ENCODE measurements around the gene AGTR1. TPM values are rescaled to one million over a fixed set of nuclear protein-coding genes. Genes with fewer than 3 reads are reported as not detected.

AGTR1 gene
- total and polyA plus RNA-seq, 4 donors, result 2.9 to 17.9 (median 3.7) TPM

DNA sequence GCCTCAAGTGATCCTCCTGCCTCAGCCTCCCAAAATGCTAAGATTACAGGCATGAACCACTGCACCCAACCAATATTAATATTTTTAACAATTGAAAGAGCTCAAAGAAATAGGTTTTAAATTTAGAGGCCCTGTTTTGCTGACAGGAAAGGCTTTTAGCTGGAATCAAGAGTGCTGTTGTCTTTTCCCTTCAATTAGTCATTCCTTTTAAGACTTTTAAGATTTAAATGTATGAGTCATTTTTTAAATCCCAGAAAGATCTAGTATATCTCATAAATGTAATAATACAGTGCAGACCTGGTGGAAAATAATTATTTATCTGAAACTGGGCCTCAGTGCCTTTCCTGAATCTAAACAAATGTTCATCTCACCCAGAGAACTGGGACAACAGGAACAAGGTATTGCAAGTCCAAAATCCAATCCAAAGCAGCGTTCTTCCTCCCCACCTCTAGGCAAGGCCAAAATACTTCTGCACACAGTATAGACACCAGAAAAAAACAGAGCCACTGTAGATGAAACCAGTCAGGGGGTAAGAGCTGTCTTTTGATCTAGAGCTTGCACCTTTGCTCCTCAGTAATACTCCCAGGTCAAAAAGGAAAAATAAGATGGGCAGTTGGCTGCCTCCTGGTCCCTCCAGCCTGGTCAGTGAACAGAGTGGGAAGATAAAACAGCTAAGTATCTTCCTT lies 14.4 kb downstream of the AGTR1 start:
- DNase-seq (no peak), ATAC-seq (ENCODE audit: insufficient read depth, low FRiP score) (no peak)
- H3K9ac ChIP-seq (ENCODE audit: insufficient read depth in 1 of 2, low read length in 2 of 2), result no peak overlapping the region
- 89 to 98% methylated on average over 1 of the region's 1 CpG for WGBS, 2 donors
- peaks cover 0 to 2% (median 0%) of the 10 kb centered on the region in 3 donors for H3K27me3 ChIP-seq (ENCODE audit: control insufficient read depth in 3 of 3, insufficient read depth in 3 of 3, low read length in 2 of 3)
- peaks cover 0 to 13% (median 4%) of the 10 kb centered on the region in 4 donors for H3K36me3 ChIP-seq (ENCODE audit: control insufficient read depth in 4 of 4, insufficient read depth in 4 of 4, low read length in 4 of 4)
- TF ChIP-seq CTCF (IDR thresholded peaks at IDR 0.05; ENCODE audit: control extremely low read depth, extremely low read depth), result no peak
- H3K4me3 ChIP-seq, result no peak overlapping the region
- peaks cover 0 to 5% (median 2%) of the 10 kb centered on the region in 5 donors for H3K4me1 ChIP-seq (ENCODE audit: control insufficient read depth in 5 of 5, insufficient read depth in 5 of 5, low read length in 5 of 5)
- H3K27ac ChIP-seq (ENCODE audit: low read depth in 1 of 2, low read length in 1 of 2), result no peak overlapping the region
- peaks cover 0 to 2% (median 0%) of the 10 kb centered on the region in 4 donors for H3K9me3 ChIP-seq (ENCODE audit: control insufficient read depth in 4 of 4, insufficient read depth in 3 of 4, low read length in 3 of 4)

DNA sequence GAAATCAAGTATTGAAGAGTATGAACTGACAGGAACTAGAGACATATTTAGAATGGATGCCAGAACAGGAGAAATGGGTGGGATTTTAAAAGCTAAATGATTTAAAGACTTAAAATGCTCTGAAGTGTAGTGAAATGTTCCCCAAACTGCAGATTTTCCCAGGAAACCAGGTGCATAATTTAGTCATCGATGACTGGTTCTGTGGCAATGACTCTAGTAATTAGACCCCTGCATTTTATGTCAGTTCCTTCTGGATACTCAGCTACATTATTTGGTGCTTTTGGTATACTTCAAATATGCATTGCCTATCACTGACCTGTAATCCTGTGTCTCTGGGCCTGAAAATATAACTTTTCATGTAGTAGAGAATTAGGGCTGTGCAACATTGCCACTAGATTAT lies 16.8 kb downstream of the AGTR1 start:
- ATAC-seq (ENCODE audit: insufficient read depth, low FRiP score) (no peak), DNase-seq (no peak)
- WGBS, 2 donors, result 97 to 100% methylated on average over 1 of the region's 1 CpG
- no peak overlapping the region for H3K27ac ChIP-seq (ENCODE audit: low read depth in 1 of 2, low read length in 1 of 2)
- peaks cover 0 to 22% (median 4%) of the 10 kb centered on the region in 5 donors for H3K4me1 ChIP-seq (ENCODE audit: control insufficient read depth in 5 of 5, insufficient read depth in 5 of 5, low read length in 5 of 5)
- no peaks in the 10 kb centered on the region for H3K27me3 ChIP-seq (ENCODE audit: control insufficient read depth in 3 of 3, insufficient read depth in 3 of 3, low read length in 2 of 3)
- no peak overlapping the region for H3K9ac ChIP-seq (ENCODE audit: insufficient read depth in 1 of 2, low read length in 2 of 2)
- no peak for TF ChIP-seq CTCF (IDR thresholded peaks at IDR 0.05; ENCODE audit: control extremely low read depth, extremely low read depth)
- H3K9me3 ChIP-seq (ENCODE audit: control insufficient read depth in 4 of 4, insufficient read depth in 3 of 4, low read length in 3 of 4), result peaks cover 0 to 2% (median 0%) of the 10 kb centered on the region in 4 donors
- peaks cover 0 to 3% (median 0%) of the 10 kb centered on the region in 4 donors for H3K36me3 ChIP-seq (ENCODE audit: control insufficient read depth in 4 of 4, insufficient read depth in 4 of 4, low read length in 4 of 4)
- H3K4me3 ChIP-seq, result no peak overlapping the region

DNA sequence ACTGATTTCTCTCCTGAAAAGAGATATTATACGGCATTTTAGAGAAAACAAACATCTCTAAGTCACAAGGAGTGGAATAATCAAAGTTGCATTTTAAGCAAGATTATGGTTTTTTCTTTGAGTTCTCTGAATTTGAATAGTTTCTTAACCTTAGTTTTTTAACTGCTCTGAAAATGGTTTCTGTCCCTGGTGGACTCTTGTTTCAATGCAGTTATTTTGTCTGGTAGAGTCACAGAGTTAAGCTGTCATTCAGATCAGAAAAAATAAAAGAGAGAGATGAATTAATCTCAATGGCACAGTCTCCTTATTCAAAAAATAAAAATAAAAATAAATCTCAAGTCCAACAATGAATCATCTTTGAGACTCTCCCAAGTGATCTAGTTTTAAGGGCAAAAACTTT lies 19.0 kb downstream of the AGTR1 start:
- Histone ChIP-seq H3K9me3 (ENCODE audit: control insufficient read depth in 4 of 4, insufficient read depth in 3 of 4, low read length in 3 of 4) (no peaks in the 10 kb centered on the region), H3K9ac (ENCODE audit: insufficient read depth in 1 of 2, low read length in 2 of 2) (no peak overlapping the region), H3K4me3 (no peak overlapping the region), H3K27ac (ENCODE audit: low read depth in 1 of 2, low read length in 1 of 2) (no peak overlapping the region), H3K27me3 (ENCODE audit: control insufficient read depth in 3 of 3, insufficient read depth in 3 of 3, low read length in 2 of 3) (no peaks in the 10 kb centered on the region), H3K36me3 (ENCODE audit: control insufficient read depth in 4 of 4, insufficient read depth in 4 of 4, low read length in 4 of 4) (peaks cover 0 to 4% (median 1%) of the 10 kb centered on the region in 4 donors), H3K4me1 (ENCODE audit: control insufficient read depth in 5 of 5, insufficient read depth in 5 of 5, low read length in 5 of 5) (peaks cover 0 to 19% (median 4%) of the 10 kb centered on the region in 5 donors)
- DNase-seq, result no peak
- no peak for ATAC-seq (ENCODE audit: insufficient read depth, low FRiP score)
- 90 to 93% methylated on average over 1 of the region's 1 CpG for WGBS, 2 donors
- no peak for TF ChIP-seq CTCF (IDR thresholded peaks at IDR 0.05; ENCODE audit: control extremely low read depth, extremely low read depth)
